Neutrophil (primary cell): ENCODE measurements around the gene ATP8A1.
A peak's percentile ranks its signal among the peaks of the same experiment; 100 is the strongest.

Experiments
- H3K27ac ChIP-seq: fragments of 200-600 bp; sonication (generic); 2 replicates; pipeline ENCODE4 v1.5.1; 2016; ENCODE audit warnings: mild to moderate bottlenecking, moderate library complexity
- H3K27me3 ChIP-seq: fragments of 200-600 bp; sonication (generic); 2 replicates; pipeline ENCODE4 v1.6.0; 2016; ENCODE audit warnings: mild to moderate bottlenecking
- H3K36me3 ChIP-seq: fragments of 200-600 bp; sonication (generic); 2 replicates; pipeline ENCODE4 v1.5.1; 2017
- H3K4me1 ChIP-seq, 2 experiments: fragments of 200-600 bp in 1 of 2; sonication (generic) in 1 of 2; 1 replicate in 1 of 2; 2 replicates in 1 of 2; pipeline versions ENCODE4 v1.5.1 to v1.6.1; 2013 to 2016; ENCODE audit warnings: low read depth in 1 of 2, low read length in 1 of 2, mild to moderate bottlenecking in 1 of 2, moderate library complexity in 1 of 2; ENCODE audit not compliant: control insufficient read depth in 1 of 2, insufficient read depth in 1 of 2
- H3K4me3 ChIP-seq, 2 experiments: fragments of 200-600 bp in 1 of 2; sonication (generic) in 1 of 2; 1 replicate in 1 of 2; 2 replicates in 1 of 2; pipeline ENCODE4 v1.5.1; 2013 to 2016; ENCODE audit warnings: low read depth in 1 of 2, low read length in 1 of 2, mild to moderate bottlenecking in 1 of 2, moderate library complexity in 1 of 2
- H3K9me3 ChIP-seq: fragments of 200-600 bp; sonication (generic); 2 replicates; pipeline ENCODE4 v1.5.1; 2016
- TF ChIP-seq, protein P1 (sequence below): fragments of 200-600 bp; sonication (generic); IDR thresholded peaks from 2 replicates; pipeline ENCODE4 v1.5.1; 2016; ENCODE audit warnings: antibody characterized with exemption

Gene ATP8A1

DNA sequence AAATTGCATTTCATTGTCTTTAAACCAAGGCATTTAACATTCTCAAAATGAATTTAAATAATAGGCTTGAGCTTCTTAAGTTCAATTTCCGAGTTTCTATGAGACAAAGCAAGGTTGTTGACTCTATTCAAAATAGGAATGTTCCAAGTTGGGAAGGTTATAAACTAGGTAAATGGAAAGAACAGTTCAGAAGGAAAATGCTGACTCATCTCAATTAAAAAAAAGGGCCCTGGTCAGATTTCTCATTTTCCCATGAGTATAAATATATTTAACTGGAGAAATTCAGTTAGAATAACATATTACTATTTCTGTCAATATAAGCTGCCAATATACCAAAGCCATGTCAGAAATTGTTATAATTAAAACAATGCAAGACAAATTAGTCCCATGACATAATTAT lies 113.8 kb downstream of the ATP8A1 start:
- no peaks in the 10 kb centered on the region for H3K27me3 ChIP-seq
- no peaks in the 10 kb centered on the region for H3K4me1 ChIP-seq
- peaks cover 20% of the 10 kb centered on the region for H3K36me3 ChIP-seq
- TF ChIP-seq, protein P1, sequence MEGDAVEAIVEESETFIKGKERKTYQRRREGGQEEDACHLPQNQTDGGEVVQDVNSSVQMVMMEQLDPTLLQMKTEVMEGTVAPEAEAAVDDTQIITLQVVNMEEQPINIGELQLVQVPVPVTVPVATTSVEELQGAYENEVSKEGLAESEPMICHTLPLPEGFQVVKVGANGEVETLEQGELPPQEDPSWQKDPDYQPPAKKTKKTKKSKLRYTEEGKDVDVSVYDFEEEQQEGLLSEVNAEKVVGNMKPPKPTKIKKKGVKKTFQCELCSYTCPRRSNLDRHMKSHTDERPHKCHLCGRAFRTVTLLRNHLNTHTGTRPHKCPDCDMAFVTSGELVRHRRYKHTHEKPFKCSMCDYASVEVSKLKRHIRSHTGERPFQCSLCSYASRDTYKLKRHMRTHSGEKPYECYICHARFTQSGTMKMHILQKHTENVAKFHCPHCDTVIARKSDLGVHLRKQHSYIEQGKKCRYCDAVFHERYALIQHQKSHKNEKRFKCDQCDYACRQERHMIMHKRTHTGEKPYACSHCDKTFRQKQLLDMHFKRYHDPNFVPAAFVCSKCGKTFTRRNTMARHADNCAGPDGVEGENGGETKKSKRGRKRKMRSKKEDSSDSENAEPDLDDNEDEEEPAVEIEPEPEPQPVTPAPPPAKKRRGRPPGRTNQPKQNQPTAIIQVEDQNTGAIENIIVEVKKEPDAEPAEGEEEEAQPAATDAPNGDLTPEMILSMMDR = no peak
- no peaks in the 10 kb centered on the region for H3K9me3 ChIP-seq
- no peak overlapping the region for H3K4me3 ChIP-seq
- no peak overlapping the region for H3K27ac ChIP-seq

DNA sequence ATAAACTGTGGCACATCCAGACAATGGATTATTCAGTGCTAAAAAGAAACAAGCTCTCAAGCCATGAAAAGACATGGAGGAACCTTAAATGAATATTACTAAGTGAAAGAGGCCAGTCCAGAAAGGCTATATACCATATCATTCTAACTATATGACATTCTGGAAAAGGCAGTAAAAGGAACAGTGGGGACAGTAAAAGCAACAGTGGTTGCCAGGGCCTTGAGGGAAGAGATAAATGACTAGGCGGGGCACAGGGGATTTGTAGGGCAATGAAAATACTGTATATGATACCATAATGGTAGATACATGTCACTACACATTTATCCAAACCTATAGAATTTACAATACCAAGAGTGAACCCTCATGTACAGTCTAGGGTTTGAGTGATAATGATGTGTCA lies 115.3 kb downstream of the ATP8A1 start:
- no peak overlapping the region for H3K27ac ChIP-seq

DNA sequence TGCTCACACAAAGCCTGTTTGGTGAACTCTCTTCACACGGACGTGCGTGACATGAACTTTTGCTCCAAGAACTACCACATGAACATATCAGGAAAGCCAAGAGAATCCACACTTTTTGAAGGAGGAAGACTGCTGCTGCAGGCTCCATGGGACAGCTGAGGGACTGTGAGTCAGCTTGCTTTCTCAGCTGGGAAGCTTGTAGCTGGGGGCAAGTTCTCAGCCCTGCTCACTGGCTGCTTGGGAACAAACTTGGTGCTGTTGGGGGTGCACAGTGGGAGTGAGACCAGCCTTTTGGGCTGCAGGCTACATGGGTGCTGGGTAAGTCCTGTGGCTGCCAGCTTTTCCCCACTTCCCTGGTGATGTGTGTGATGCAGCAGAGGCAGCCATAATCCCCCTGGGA lies 123.9 kb downstream of the ATP8A1 start:
- H3K4me1 ChIP-seq = peaks cover 0 to 10% of the 10 kb centered on the region in 2 experiments

More for the DNA sequence above, 115.3 kb downstream of the ATP8A1 start:
- Histone ChIP-seq H3K36me3 (peaks cover 10% of the 10 kb centered on the region), H3K9me3 (no peaks in the 10 kb centered on the region), H3K4me1 (no peaks in the 10 kb centered on the region), H3K4me3 (no peak overlapping the region), H3K27me3 (no peaks in the 10 kb centered on the region)
- TF ChIP-seq, protein P1 = no peak

DNA sequence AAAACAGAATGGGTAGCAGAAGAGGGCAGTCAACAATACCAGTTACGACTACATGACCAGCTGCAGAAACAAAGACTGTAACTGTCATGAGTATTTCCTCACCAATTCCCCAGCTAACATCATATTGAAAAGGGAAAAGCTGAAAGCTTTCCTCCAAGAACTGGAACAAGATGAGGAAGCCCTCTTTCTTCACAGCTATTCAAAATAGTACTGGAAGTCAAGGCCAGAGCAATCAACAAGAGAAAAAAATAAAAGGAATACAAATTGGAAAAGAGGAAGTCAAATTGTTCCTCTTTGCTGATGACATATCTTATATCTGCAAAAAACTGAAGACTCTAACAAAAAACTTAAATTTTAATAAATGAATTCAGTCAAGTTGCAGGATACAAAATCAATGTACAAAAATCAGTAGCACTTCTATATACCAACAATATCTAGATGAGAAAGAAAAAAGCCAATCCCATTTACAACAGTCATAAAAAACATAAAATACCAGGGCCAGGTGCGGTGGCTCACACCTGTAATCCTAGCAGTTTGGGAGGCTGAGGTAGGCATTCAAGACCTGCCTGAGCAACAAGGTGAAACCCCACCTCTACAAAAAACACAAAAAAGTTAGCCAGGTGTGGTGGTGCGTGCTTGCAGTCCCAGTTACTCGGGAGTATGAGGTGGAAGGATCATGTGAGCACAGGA lies 125.4 kb downstream of the ATP8A1 start:
- no peaks in the 10 kb centered on the region for H3K9me3 ChIP-seq
- peaks cover 0 to 10% of the 10 kb centered on the region in 2 experiments for H3K4me1 ChIP-seq
- H3K36me3 ChIP-seq = peaks cover 40% of the 10 kb centered on the region
- H3K27me3 ChIP-seq = no peaks in the 10 kb centered on the region
- H3K27ac ChIP-seq = peak overlapping the region; percentile 56
- TF ChIP-seq, protein P1 = no peak
- H3K4me3 ChIP-seq = no peak overlapping the region

More for the DNA sequence above, 123.9 kb downstream of the ATP8A1 start:
- TF ChIP-seq, protein P1 = no peak
- Histone ChIP-seq H3K9me3 (no peaks in the 10 kb centered on the region), H3K4me3 (no peak overlapping the region), H3K27me3 (no peaks in the 10 kb centered on the region), H3K27ac (no peak overlapping the region), H3K36me3 (peaks cover 33% of the 10 kb centered on the region)

DNA sequence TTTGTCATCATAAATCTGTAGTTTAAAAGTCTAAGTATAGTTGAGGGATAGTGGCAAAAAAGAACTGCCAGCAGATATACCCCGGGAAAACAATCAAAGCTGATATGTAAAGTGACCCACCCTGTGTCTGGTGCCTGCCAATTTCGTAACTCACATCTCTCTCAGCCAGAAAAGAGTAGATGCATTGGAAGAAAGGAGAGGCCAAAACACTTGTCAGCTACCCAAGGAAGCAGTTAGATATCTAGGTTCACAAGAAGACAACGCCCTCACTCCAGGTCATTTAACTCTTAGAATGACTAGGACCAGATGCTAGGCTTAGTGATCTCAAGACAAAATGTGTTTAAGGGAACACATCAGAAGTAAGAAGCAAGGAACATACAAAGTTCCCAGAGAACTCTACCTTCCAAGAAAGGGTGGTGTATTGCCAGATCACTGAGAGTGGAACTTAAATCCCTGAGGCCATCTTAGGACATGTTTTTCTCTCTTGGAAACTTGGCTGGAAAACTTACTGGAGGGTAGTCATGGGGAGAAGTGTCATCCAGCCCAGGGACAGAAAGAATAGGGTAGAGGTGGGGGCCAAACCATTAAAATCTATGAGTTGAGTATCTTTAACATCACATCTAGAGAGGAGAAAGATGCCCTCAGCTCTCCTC lies 133.7 kb downstream of the ATP8A1 start:
- Histone ChIP-seq H3K27me3 (no peaks in the 10 kb centered on the region), H3K4me3 (no peak overlapping the region), H3K27ac (no peak overlapping the region), H3K36me3 (peaks cover 69% of the 10 kb centered on the region), H3K9me3 (no peaks in the 10 kb centered on the region), H3K4me1 (no peaks in the 10 kb centered on the region)
- TF ChIP-seq, protein P1 = no peak
